OCI-LY3 (cell line): ENCODE measurements around the gene KMT2E.
"Not testable (repeated sequence)": the region's sequence is repeated elsewhere in the genome, so short reads cannot be mapped to it uniquely, and the experiment has no call there.

ENCODE experiments used
- H2AFZ ChIP-seq: fragments of 200-600, 300-600 bp; shearing (Covaris generic); 2 replicates; pipeline ENCODE4 v1.6.0; 2014; ENCODE audit warnings: antibody characterized with exemption, low read depth, low read length
- H3K27ac ChIP-seq: fragments of 200-600, 300-600 bp; sonication (generic); 2 replicates; pipeline ENCODE4 v1.5.1; 2014; ENCODE audit warnings: mild to moderate bottlenecking, low read length, moderate library complexity, mixed read lengths
- H3K27me3 ChIP-seq: fragments of 200-600, 300-600 bp; sonication (generic); 2 replicates; pipeline ENCODE4 v1.6.1; 2014; ENCODE audit warnings: low read depth, low read length, mixed read lengths
- H3K36me3 ChIP-seq: fragments of 200-600, 300-600 bp; sonication (generic); replicated peaks from 2 replicates; pipeline ENCODE3; 2014; ENCODE audit warnings: low read depth, low read length, mixed read lengths
- H3K4me1 ChIP-seq: fragments of 300-600, 200-600 bp; sonication (generic); 2 replicates; pipeline ENCODE4 v1.6.1; 2014; ENCODE audit warnings: low read length, mixed read lengths
- H3K4me2 ChIP-seq: fragments of 200-600, 300-600 bp; sonication (generic); 2 replicates; pipeline ENCODE4 v1.6.1; 2014; ENCODE audit warnings: low read length, mixed read lengths
- H3K4me3 ChIP-seq: fragments of 300-600, 200-600 bp; sonication (generic); 2 replicates; pipeline ENCODE4 v1.5.1; 2014; ENCODE audit warnings: antibody characterized with exemption, mild to moderate bottlenecking, low read length, moderate library complexity
- H3K79me2 ChIP-seq: fragments of 300-600, 200-600 bp; shearing (Covaris generic); 2 replicates; pipeline ENCODE4 v1.6.1; 2014; ENCODE audit warnings: mild to moderate bottlenecking, low read length, mixed read lengths
- H3K9ac ChIP-seq: fragments of 300-600, 200-600 bp; shearing (Covaris generic); 2 replicates; pipeline ENCODE4 v1.6.0; 2014; ENCODE audit warnings: mild to moderate bottlenecking, low read length, moderate library complexity
- H3K9me3 ChIP-seq: fragments of 200-600, 300-600 bp; shearing (Covaris generic); 2 replicates; pipeline ENCODE4 v1.6.1; 2014; ENCODE audit warnings: low read length, mixed read lengths; ENCODE audit not compliant: insufficient read depth
- H4K20me1 ChIP-seq: fragments of 200-600, 300-600 bp; sonication (generic); 2 replicates; pipeline ENCODE4 v1.6.1; 2016; ENCODE audit warnings: low read length, mixed read lengths; ENCODE audit not compliant: insufficient read depth
- EZH2phosphoT487 ChIP-seq: fragments of 200-600 bp; shearing (Covaris generic); IDR thresholded peaks from 2 replicates; pipeline ENCODE4 v1.6.1; 2018; ENCODE audit warnings: antibody characterized with exemption, mixed run types, low read depth
- TF ChIP-seq, protein P1 (sequence below): fragments of 200-600, 300-600 bp; sonication (generic); IDR thresholded peaks from 2 replicates; pipeline ENCODE4 v1.5.1; 2014; ENCODE audit warnings: antibody characterized with exemption, low read length, low read depth

KMT2E gene

GRCh38 chr7:104971290-104972071, 42.5 kb upstream of the KMT2E start:
- TF ChIP-seq, protein P1, sequence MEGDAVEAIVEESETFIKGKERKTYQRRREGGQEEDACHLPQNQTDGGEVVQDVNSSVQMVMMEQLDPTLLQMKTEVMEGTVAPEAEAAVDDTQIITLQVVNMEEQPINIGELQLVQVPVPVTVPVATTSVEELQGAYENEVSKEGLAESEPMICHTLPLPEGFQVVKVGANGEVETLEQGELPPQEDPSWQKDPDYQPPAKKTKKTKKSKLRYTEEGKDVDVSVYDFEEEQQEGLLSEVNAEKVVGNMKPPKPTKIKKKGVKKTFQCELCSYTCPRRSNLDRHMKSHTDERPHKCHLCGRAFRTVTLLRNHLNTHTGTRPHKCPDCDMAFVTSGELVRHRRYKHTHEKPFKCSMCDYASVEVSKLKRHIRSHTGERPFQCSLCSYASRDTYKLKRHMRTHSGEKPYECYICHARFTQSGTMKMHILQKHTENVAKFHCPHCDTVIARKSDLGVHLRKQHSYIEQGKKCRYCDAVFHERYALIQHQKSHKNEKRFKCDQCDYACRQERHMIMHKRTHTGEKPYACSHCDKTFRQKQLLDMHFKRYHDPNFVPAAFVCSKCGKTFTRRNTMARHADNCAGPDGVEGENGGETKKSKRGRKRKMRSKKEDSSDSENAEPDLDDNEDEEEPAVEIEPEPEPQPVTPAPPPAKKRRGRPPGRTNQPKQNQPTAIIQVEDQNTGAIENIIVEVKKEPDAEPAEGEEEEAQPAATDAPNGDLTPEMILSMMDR: no peak
- no peak for TF ChIP-seq EZH2phosphoT487
- Histone ChIP-seq H3K9ac (no peak overlapping the region), H3K9me3 (no peaks in the 10 kb centered on the region), H3K27me3 (no peaks in the 10 kb centered on the region), H3K79me2 (no peaks in the 10 kb centered on the region), H3K27ac (no peak overlapping the region), H4K20me1 (no peaks in the 10 kb centered on the region), H3K4me1 (peaks cover 11% of the 10 kb centered on the region), H3K4me3 (no peak overlapping the region), H3K4me2 (no peak overlapping the region), H2AFZ (no peak overlapping the region), H3K36me3 (no peaks in the 10 kb centered on the region)

DNA sequence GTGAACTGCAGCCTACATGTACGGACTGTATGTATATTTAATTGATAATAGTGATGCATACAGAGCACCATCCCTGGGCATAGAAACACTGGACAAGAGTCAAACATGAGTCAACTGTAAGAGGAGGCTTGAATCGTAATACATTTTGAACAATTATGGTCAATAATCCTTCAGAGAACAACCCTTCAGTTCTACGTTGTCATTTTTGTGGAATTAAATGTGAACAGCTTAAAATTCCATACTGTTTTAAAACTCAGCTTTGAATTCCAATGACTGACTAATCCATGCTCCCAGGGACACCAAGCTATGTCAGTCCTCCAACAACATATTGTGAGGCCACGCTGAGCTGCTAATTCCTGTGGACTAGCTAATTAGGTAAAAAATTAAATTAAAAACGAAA, 41.5 kb upstream of the KMT2E start:
- no peak overlapping the region for H3K4me3 ChIP-seq
- H4K20me1 ChIP-seq: no peaks in the 10 kb centered on the region
- H3K27me3 ChIP-seq: no peaks in the 10 kb centered on the region
- no peaks in the 10 kb centered on the region for H3K36me3 ChIP-seq
- H3K4me1 ChIP-seq: peaks cover 11% of the 10 kb centered on the region
- no peak overlapping the region for H3K9ac ChIP-seq
- H3K79me2 ChIP-seq: no peaks in the 10 kb centered on the region
- no peak overlapping the region for H3K27ac ChIP-seq
- H2AFZ ChIP-seq: no peak overlapping the region
- no peak for TF ChIP-seq EZH2phosphoT487
- TF ChIP-seq, protein P1: no peak
- no peak overlapping the region for H3K4me2 ChIP-seq
- no peaks in the 10 kb centered on the region for H3K9me3 ChIP-seq

GRCh38 chr7:104973227-104973626, 40.8 kb upstream of the KMT2E start:
- H3K79me2 ChIP-seq: no peaks in the 10 kb centered on the region
- H3K9me3 ChIP-seq: no peaks in the 10 kb centered on the region
- H3K4me1 ChIP-seq: peaks cover 11% of the 10 kb centered on the region
- no peak overlapping the region for H3K9ac ChIP-seq
- no peak overlapping the region for H3K27ac ChIP-seq
- H3K36me3 ChIP-seq: no peaks in the 10 kb centered on the region
- TF ChIP-seq, protein P1: no peak
- TF ChIP-seq EZH2phosphoT487: no peak
- no peaks in the 10 kb centered on the region for H3K27me3 ChIP-seq
- H3K4me2 ChIP-seq: no peak overlapping the region
- H4K20me1 ChIP-seq: no peaks in the 10 kb centered on the region
- no peak overlapping the region for H3K4me3 ChIP-seq
- no peak overlapping the region for H2AFZ ChIP-seq

GRCh38 chr7:104973909-104974415, 40.0 kb upstream of the KMT2E start:
- no peaks in the 10 kb centered on the region for H3K36me3 ChIP-seq
- H3K27me3 ChIP-seq: no peaks in the 10 kb centered on the region
- H3K27ac ChIP-seq: no peak overlapping the region
- H4K20me1 ChIP-seq: no peaks in the 10 kb centered on the region
- no peak overlapping the region for H3K9ac ChIP-seq
- no peak for TF ChIP-seq EZH2phosphoT487
- TF ChIP-seq, protein P1: no peak
- no peak overlapping the region for H3K4me3 ChIP-seq
- no peaks in the 10 kb centered on the region for H3K9me3 ChIP-seq
- H2AFZ ChIP-seq: no peak overlapping the region
- peaks cover 11% of the 10 kb centered on the region for H3K4me1 ChIP-seq
- H3K79me2 ChIP-seq: no peaks in the 10 kb centered on the region
- no peak overlapping the region; the same call in 1 of the 2 replicates for H3K4me2 ChIP-seq

GRCh38 chr7:104975553-104975952, 38.5 kb upstream of the KMT2E start:
- not testable (repeated sequence) for H3K79me2 ChIP-seq, H3K27me3 ChIP-seq, H3K36me3 ChIP-seq, H4K20me1 ChIP-seq, H3K27ac ChIP-seq, H3K4me2 ChIP-seq, H3K9me3 ChIP-seq, H3K4me3 ChIP-seq, H2AFZ ChIP-seq, H3K9ac ChIP-seq
- H3K4me1 ChIP-seq: peaks cover 15% of the 10 kb centered on the region
